GM04503 (cell line): ENCODE measurements around the gene BNC2.

Source experiments
- DNase-seq: peaks from one replicate; pipeline ENCODE4 v3.0.0-alpha.2; 2012; ENCODE audit warnings: low read depth

The BNC2 gene

DNA sequence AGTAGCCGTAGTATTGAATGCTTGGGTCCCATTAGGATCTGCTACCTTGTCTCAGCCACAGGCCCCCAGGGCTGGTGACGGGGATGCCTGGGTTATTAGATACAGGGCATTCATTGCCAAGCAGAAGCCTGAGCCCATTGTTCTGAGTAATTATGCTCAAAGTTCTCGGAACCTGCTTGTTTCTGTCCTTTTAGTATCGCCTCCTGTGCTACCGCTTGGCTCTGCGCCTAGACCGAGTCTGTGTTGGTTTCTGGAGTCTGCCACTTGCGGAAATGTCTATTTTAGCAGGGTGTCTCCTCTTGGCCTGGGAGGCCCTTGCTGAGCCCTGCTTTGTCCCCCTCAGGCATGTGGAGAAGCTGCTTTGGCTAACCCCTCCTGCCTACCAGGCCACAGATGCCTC is 506.1 kb downstream of the BNC2 start:
- no peak for DNase-seq

GRCh38 chr9:16363916-16364315 is 506.6 kb downstream of the BNC2 start:
- no peak for DNase-seq

DNA sequence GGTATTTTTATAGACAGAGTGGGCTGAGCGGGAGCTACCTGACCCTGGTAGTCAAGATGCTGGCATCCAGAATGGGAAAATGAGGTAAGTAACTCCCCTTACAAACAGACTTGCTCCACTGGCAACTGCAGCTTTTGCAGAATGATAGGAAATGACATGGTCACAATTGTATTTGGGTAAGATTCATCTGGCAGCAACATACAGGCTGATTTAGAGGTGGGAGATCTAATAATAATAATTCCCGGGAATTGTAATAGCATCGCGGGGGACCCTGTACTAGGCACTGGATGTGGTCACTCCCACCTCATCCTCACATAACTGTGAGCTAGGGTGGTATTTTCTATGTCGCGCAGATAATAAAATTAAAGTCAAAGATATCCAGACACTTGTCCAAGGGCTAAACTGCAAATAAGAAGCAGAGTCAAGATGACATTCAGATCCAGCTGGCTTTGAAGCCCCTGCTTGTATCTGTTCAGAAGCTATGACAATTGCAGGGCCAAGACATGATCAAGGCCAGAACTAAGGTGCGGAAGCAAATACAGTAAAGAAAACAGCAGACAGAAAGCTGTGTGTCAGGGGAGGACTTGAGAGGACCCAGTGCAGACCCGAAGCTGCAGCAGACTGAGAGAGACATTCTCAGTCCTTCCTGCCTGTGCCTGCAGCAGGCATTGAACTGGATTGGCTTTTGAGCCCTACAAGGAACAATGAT is 507.2 kb downstream of the BNC2 start:
- no peak for DNase-seq

DNA sequence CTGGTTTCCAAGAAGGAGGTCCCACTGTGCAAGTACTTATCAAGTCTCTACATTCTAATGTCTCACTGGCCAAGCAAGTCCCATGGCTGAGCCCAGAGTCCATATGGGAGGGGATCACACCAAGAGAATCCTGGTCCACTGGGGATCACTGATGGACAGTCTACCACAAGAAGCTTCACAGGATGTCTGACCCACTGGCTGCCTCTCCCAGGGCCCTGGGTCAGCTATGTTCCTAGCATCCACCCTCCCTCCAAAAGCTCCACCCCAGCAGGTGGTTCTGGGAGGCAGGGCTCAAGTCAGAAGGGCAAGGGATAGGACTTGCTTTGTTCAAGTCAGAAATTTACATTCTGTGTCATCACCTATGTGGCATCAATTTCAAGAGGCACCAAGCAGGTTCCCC is 508.5 kb downstream of the BNC2 start:
- DNase-seq = no peak

DNA sequence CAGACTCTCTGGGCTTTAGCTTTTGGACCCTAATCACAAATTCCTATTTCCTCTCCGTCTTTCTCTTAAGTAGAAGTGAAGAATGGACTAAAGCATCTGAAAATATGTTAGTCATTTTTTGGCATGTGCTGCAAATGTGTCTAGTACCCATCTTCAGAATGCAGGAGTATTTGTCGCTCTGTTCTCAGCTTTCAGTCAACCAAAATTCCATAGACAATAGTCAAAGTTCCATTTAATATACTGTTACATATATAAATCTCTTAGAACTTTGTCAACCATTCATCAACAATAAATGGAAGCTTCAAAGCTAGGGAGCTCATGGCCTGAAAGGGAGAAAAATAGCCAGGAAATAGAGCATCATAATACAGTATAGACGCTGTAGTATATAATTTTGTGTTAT is 509.4 kb downstream of the BNC2 start:
- DNase-seq = no peak

- DNase-seq = no peak
Observed at GRCh38 chr9:16360247-16360646, 510.2 kb downstream of the BNC2 start.
